Endodermal cell (in vitro differentiated cells): ENCODE data around the gene RHBDF2. TPM values are rescaled to one million over a fixed set of nuclear protein-coding genes. Genes with fewer than 3 reads are reported as not detected.
"Not testable (repeated sequence)": the region's sequence is repeated elsewhere in the genome, so short reads cannot be mapped to it uniquely, and the experiment has no call there.

Experiments
- DNase-seq: peaks from one replicate; pipeline ENCODE4 v3.0.0-alpha.2; 2017
- H3K27ac ChIP-seq: 2 replicates; pipeline ENCODE4 v1.5.1; 2013; ENCODE audit warnings: mild to moderate bottlenecking, low read depth, low read length, moderate library complexity
- H3K27me3 ChIP-seq: 2 replicates; pipeline ENCODE4 v1.6.1; 2013; ENCODE audit warnings: mild to moderate bottlenecking, low read length, moderate library complexity; ENCODE audit not compliant: insufficient read depth, control insufficient read depth, poor library complexity, severe bottlenecking
- H3K36me3 ChIP-seq: 2 replicates; pipeline ENCODE4 v1.7.0; 2013; ENCODE audit warnings: mild to moderate bottlenecking, low read length, moderate library complexity; ENCODE audit not compliant: control insufficient read depth, insufficient read depth
- H3K4me1 ChIP-seq: one replicate; pipeline ENCODE4 v1.7.0; 2013; ENCODE audit warnings: low read length; ENCODE audit not compliant: control insufficient read depth, insufficient read depth
- H3K4me3 ChIP-seq: 2 replicates; pipeline ENCODE4 v1.5.1; 2013; ENCODE audit warnings: mild to moderate bottlenecking, low read length, moderate library complexity
- H3K9ac ChIP-seq: 2 replicates; pipeline ENCODE4 v1.6.1; 2013; ENCODE audit warnings: mild to moderate bottlenecking, low read length, moderate library complexity; ENCODE audit not compliant: poor library complexity, severe bottlenecking; ENCODE audit errors: extremely low read depth
- H3K9me3 ChIP-seq: 2 replicates; pipeline ENCODE4 v1.6.1; 2013; ENCODE audit warnings: mild to moderate bottlenecking, low read length, moderate library complexity; ENCODE audit not compliant: control insufficient read depth
- H3K27ac Mint-ChIP-seq: 2 replicates; pipeline ENCODE4 v1.8.0; 2020; ENCODE audit warnings: mixed read lengths
- H3K27me3 Mint-ChIP-seq: 2 replicates; pipeline ENCODE4 v1.8.0; 2021; ENCODE audit warnings: mild to moderate bottlenecking, mixed read lengths; ENCODE audit not compliant: insufficient read depth
- H3K36me3 Mint-ChIP-seq: 2 replicates; pipeline ENCODE4 v1.8.0; 2020; ENCODE audit warnings: low read depth, mixed read lengths
- H3K4me1 Mint-ChIP-seq: 2 replicates; pipeline ENCODE4 v1.8.0; 2020; ENCODE audit warnings: mixed read lengths
- H3K4me3 Mint-ChIP-seq: 2 replicates; pipeline ENCODE4 v1.8.0; 2020; ENCODE audit warnings: mild to moderate bottlenecking, moderate library complexity, mixed read lengths
- H3K9me3 Mint-ChIP-seq: 2 replicates; pipeline ENCODE4 v1.8.0; 2020; ENCODE audit warnings: mild to moderate bottlenecking, mixed read lengths
- CTCF ChIP-seq: fragments of 200-600 bp; sonication (generic); conservative IDR thresholded peaks from 2 replicates; pipeline ENCODE4 v1.5.0; 2021; ENCODE audit warnings: antibody characterized with exemption, mild to moderate bottlenecking
- WGBS, 2 experiments: methylation state at CpG; one replicate each; pipeline versions ENCODE4 v1.1.5 to v1.1.7; 2013; ENCODE audit warnings: missing lambda C conversion rate in 2 of 2, mixed read lengths in 1 of 2; ENCODE audit not compliant: insufficient coverage in 1 of 2, insufficient read length in 1 of 2; 5-methylcytosine and 5-hydroxymethylcytosine counted together
- total RNA-seq, 2 donors: library from RNA; stranded (reverse); fragmentation: NEBNext Ultra II Directional in 1 of 2; extraction: Animal tissue kit (Norgen Biotek cat#: 25700) in 1 of 2; gene quantifications; 2 replicates in 1 of 2; 3 replicates in 1 of 2; pipeline ENCODE4 v1.2.1, GENCODE V29; 2021

RHBDF2 gene
- total RNA-seq, 2 donors from 2014 or later: 28.5 to 31.1 TPM

- H3K36me3 Mint-ChIP-seq: no peaks in the 10 kb centered on the region
- no peak overlapping the region for H3K9ac ChIP-seq
Measured at GRCh38 chr17:76515274-76515949, 14.2 kb upstream of the RHBDF2 start.

GRCh38 chr17:76514355-76514754, 13.1 kb upstream of the RHBDF2 start:
- H3K27ac Mint-ChIP-seq: not testable (repeated sequence)

More at GRCh38 chr17:76515274-76515949, 14.2 kb upstream of the RHBDF2 start:
- H3K4me3 Mint-ChIP-seq: no peak overlapping the region
- Histone ChIP-seq H3K4me3 (no peak overlapping the region), H3K27ac (no peak overlapping the region), H3K36me3 (no peaks in the 10 kb centered on the region), H3K9me3 (no peaks in the 10 kb centered on the region), H3K27me3 (no peaks in the 10 kb centered on the region), H3K4me1 (no peaks in the 10 kb centered on the region)
- 90 to 93% methylated on average over 22 of the region's 22 CpGs for WGBS, 2 experiments
- no peak overlapping the region for H3K27ac Mint-ChIP-seq
- H3K9me3 Mint-ChIP-seq: no peaks in the 10 kb centered on the region
- no peak for DNase-seq
- H3K4me1 Mint-ChIP-seq: no peaks in the 10 kb centered on the region
- TF ChIP-seq CTCF: no peak
- H3K27me3 Mint-ChIP-seq: peaks cover 7% of the 10 kb centered on the region

GRCh38 chr17:76513306-76513692, 12.1 kb upstream of the RHBDF2 start:
- Mint-ChIP-seq H3K9me3 (no peaks in the 10 kb centered on the region), H3K4me1 (no peaks in the 10 kb centered on the region), H3K27ac (no peak overlapping the region), H3K36me3 (no peaks in the 10 kb centered on the region), H3K27me3 (peaks cover 10% of the 10 kb centered on the region), H3K4me3 (no peak overlapping the region)
- Histone ChIP-seq H3K27ac (no peak overlapping the region), H3K9ac (no peak overlapping the region), H3K9me3 (no peaks in the 10 kb centered on the region), H3K27me3 (no peaks in the 10 kb centered on the region), H3K4me1 (no peaks in the 10 kb centered on the region), H3K36me3 (no peaks in the 10 kb centered on the region), H3K4me3 (no peak overlapping the region)
- no peak for DNase-seq
- 73 to 74% methylated on average over 6 of the region's 6 CpGs for WGBS, 2 experiments
- no peak for TF ChIP-seq CTCF

More at GRCh38 chr17:76514355-76514754, 13.1 kb upstream of the RHBDF2 start:
- H3K27me3 Mint-ChIP-seq, H3K9me3 ChIP-seq, DNase-seq, H3K4me3 Mint-ChIP-seq, H3K9ac ChIP-seq, H3K27ac ChIP-seq, H3K4me1 ChIP-seq, H3K4me3 ChIP-seq, H3K4me1 Mint-ChIP-seq, H3K9me3 Mint-ChIP-seq, H3K27me3 ChIP-seq, H3K36me3 ChIP-seq, H3K36me3 Mint-ChIP-seq: not testable (repeated sequence)
- WGBS, 2 experiments: 95 to 100% methylated on average over 2 to 6 of the region's 6 CpGs
